Adipose tissue (tissue), 3 donors: ENCODE results near the gene HOXD11. TPM values are rescaled to one million over a fixed set of nuclear protein-coding genes. Genes with fewer than 3 reads are reported as not detected.

Source experiments
- H3K27ac ChIP-seq: one replicate; pipeline ENCODE4 v1.5.1; 2013; ENCODE audit warnings: low read depth, low read length
- WGBS, 3 donors: extraction: QIAGEN DNeasy Blood & Tissue Kit; methylation state at CpG; one replicate each; pipeline ENCODE4 v1.1.7; 2013; 5-methylcytosine and 5-hydroxymethylcytosine counted together
- polyA plus RNA-seq, 3 donors: library from polyadenylated mRNA; stranded (reverse); fragments of 200-250 nt; gene quantifications; one replicate each; pipeline ENCODE4 v1.2.3, GENCODE V29; 2013
- donor health status: healthy with polysubstance abuse.
- donor health status: Bipolar disorder and iron deficiency.
- donor health status: healthy.

Gene HOXD11
- polyA plus RNA-seq, 3 donors = 0.05 to 0.59 TPM; not detected in 1

GRCh38 chr2:176137252-176137580 is 30.1 kb downstream of the HOXD11 start:
- no peak overlapping the region for H3K27ac ChIP-seq
- WGBS, 3 donors = 10 to 19% (median 12%) methylated on average over 2 of the region's 2 CpGs

- 35 to 44% (median 39%) methylated on average over 8 of the region's 8 CpGs for WGBS, 3 donors
- no peak overlapping the region for H3K27ac ChIP-seq
Measured at GRCh38 chr2:176137906-176138305, 30.8 kb downstream of the HOXD11 start.

GRCh38 chr2:176138526-176138922 is 31.4 kb downstream of the HOXD11 start:
- H3K27ac ChIP-seq = no peak overlapping the region
- WGBS, 3 donors = 14 to 28% (median 17%) methylated on average over 14 of the region's 14 CpGs

- H3K27ac ChIP-seq = no peak overlapping the region
- WGBS, 3 donors = 11 to 33% (median 19%) methylated on average over 28 of the region's 28 CpGs
Measured at GRCh38 chr2:176138923-176139660, 32.0 kb downstream of the HOXD11 start.

- 17 to 24% (median 17%) methylated on average over 41 of the region's 41 CpGs for WGBS, 3 donors
- H3K27ac ChIP-seq = no peak overlapping the region
Measured at GRCh38 chr2:176139661-176140512, 32.8 kb downstream of the HOXD11 start.

GRCh38 chr2:176140513-176141317 is 33.6 kb downstream of the HOXD11 start:
- WGBS, 3 donors = 7 to 8% (median 7%) methylated on average over 40 to 48 of the region's 48 CpGs
- H3K27ac ChIP-seq = no peak overlapping the region

GRCh38 chr2:176142281-176142680 is 35.2 kb downstream of the HOXD11 start:
- 81 to 89% (median 88%) methylated on average over 2 of the region's 2 CpGs for WGBS, 3 donors
- H3K27ac ChIP-seq = no peak overlapping the region

- no peak overlapping the region for H3K27ac ChIP-seq
- WGBS, 3 donors = 34 to 70% (median 70%) methylated on average over 4 of the region's 4 CpGs
Measured at GRCh38 chr2:176145085-176145969, 38.2 kb downstream of the HOXD11 start.

GRCh38 chr2:176146101-176146500 is 39.0 kb downstream of the HOXD11 start:
- H3K27ac ChIP-seq = no peak overlapping the region
- 29 to 37% (median 36%) methylated on average over 6 of the region's 6 CpGs for WGBS, 3 donors

GRCh38 chr2:176146645-176147044 is 39.6 kb downstream of the HOXD11 start:
- no peak overlapping the region for H3K27ac ChIP-seq

- H3K27ac ChIP-seq = no peak overlapping the region
- 17 to 60% (median 31%) methylated on average over 31 to 32 of the region's 32 CpGs for WGBS, 3 donors
Measured at GRCh38 chr2:176147210-176147799, 40.2 kb downstream of the HOXD11 start.

- 16 to 47% (median 30%) methylated on average over 30 to 31 of the region's 31 CpGs for WGBS, 3 donors
Measured at GRCh38 chr2:176147800-176148496, 40.9 kb downstream of the HOXD11 start.

GRCh38 chr2:176148751-176149421 is 41.8 kb downstream of the HOXD11 start:
- no peak overlapping the region for H3K27ac ChIP-seq
- 20 to 67% (median 47%) methylated on average over 11 of the region's 11 CpGs for WGBS, 3 donors

More at GRCh38 chr2:176147800-176148496, 40.9 kb downstream of the HOXD11 start:
- no peak overlapping the region for H3K27ac ChIP-seq

GRCh38 chr2:176149481-176149938 is 42.4 kb downstream of the HOXD11 start:
- no peak overlapping the region for H3K27ac ChIP-seq
- 19 to 56% (median 39%) methylated on average over 22 of the region's 22 CpGs for WGBS, 3 donors

GRCh38 chr2:176149939-176150583 is 43.0 kb downstream of the HOXD11 start:
- no peak overlapping the region for H3K27ac ChIP-seq
- WGBS, 3 donors = 20 to 54% (median 37%) methylated on average over 24 of the region's 24 CpGs
